Astrocyte (in vitro differentiated cells and primary cell): ENCODE results near the gene ISL1. TPM values are rescaled to one million over a fixed set of nuclear protein-coding genes. Genes with fewer than 3 reads are reported as not detected.

Experiments
- DNase-seq: peaks from one replicate; pipeline ENCODE4 v3.0.0-alpha.2; 2010; ENCODE audit warnings: low read depth
- FAIRE-seq: peaks from 2 replicates; lab custom pipeline; 2011; peaks lifted over from hg19 to GRCh38; lab: Jason Lieb, UNC
- H2AFZ ChIP-seq: 2 replicates; pipeline ENCODE4 v1.6.0; 2012; ENCODE audit warnings: low read depth, low read length, inconsistent platforms
- H3K27ac ChIP-seq: 2 replicates; pipeline ENCODE4 v1.5.1; 2011; ENCODE audit warnings: low read depth, low read length, inconsistent platforms
- H3K27me3 ChIP-seq: 2 replicates; pipeline ENCODE4 v1.6.0; 2011; ENCODE audit warnings: low read length, inconsistent platforms; ENCODE audit not compliant: insufficient read depth
- H3K36me3 ChIP-seq: 2 replicates; pipeline ENCODE4 v1.5.1; 2011; ENCODE audit warnings: low read length, inconsistent platforms; ENCODE audit not compliant: insufficient read depth
- H3K4me1 ChIP-seq: 2 replicates; pipeline ENCODE4 v1.5.1; 2011; ENCODE audit warnings: low read length, inconsistent platforms; ENCODE audit not compliant: insufficient read depth
- H3K4me2 ChIP-seq: 2 replicates; pipeline ENCODE4 v1.6.0; 2012; ENCODE audit warnings: low read length, inconsistent platforms
- H3K4me3 ChIP-seq: 2 replicates; pipeline ENCODE4 v1.5.1; 2011; ENCODE audit warnings: low read depth, mild to moderate bottlenecking, low read length, inconsistent platforms; ENCODE audit not compliant: insufficient read depth
- H3K79me2 ChIP-seq: 2 replicates; pipeline ENCODE4 v1.6.0; 2012; ENCODE audit warnings: mild to moderate bottlenecking, low read length, inconsistent platforms; ENCODE audit not compliant: insufficient read depth
- H3K9ac ChIP-seq: 2 replicates; pipeline ENCODE4 v1.6.0; 2012; ENCODE audit warnings: mild to moderate bottlenecking, low read length, inconsistent platforms
- H3K9me3 ChIP-seq: 2 replicates; pipeline ENCODE4 v1.5.1; 2012; ENCODE audit warnings: low read depth, mild to moderate bottlenecking, low read length, inconsistent platforms; ENCODE audit not compliant: insufficient read depth
- H4K20me1 ChIP-seq: 2 replicates; pipeline ENCODE4 v1.6.0; 2012; ENCODE audit warnings: low read length, inconsistent platforms; ENCODE audit not compliant: insufficient read depth
- H3K27ac Mint-ChIP-seq: one replicate; pipeline ENCODE4 v1.8.0; 2021; ENCODE audit warnings: mild to moderate bottlenecking, mixed read lengths; ENCODE audit not compliant: unreplicated experiment
- H3K27me3 Mint-ChIP-seq: one replicate; pipeline ENCODE4 v1.8.0; 2021; ENCODE audit warnings: low read depth, mixed read lengths; ENCODE audit not compliant: unreplicated experiment
- H3K36me3 Mint-ChIP-seq: one replicate; pipeline ENCODE4 v1.8.0; 2021; ENCODE audit warnings: low read depth, mixed read lengths; ENCODE audit not compliant: unreplicated experiment
- H3K4me1 Mint-ChIP-seq: one replicate; pipeline ENCODE4 v1.8.0; 2021; ENCODE audit warnings: low read depth, mixed read lengths; ENCODE audit not compliant: unreplicated experiment
- H3K4me3 Mint-ChIP-seq: one replicate; pipeline ENCODE4 v1.8.0; 2021; ENCODE audit warnings: mild to moderate bottlenecking, moderate library complexity, mixed read lengths; ENCODE audit not compliant: unreplicated experiment
- H3K9me3 Mint-ChIP-seq: one replicate; pipeline ENCODE4 v1.8.0; 2021; ENCODE audit warnings: mild to moderate bottlenecking, mixed read lengths; ENCODE audit not compliant: unreplicated experiment
- EZH2 ChIP-seq: IDR thresholded peaks from 2 replicates; pipeline ENCODE4 v1.6.1; 2012; ENCODE audit warnings: mild to moderate bottlenecking, low read length, inconsistent platforms; ENCODE audit not compliant: insufficient read depth
- total RNA-seq: library from RNA; stranded (reverse); gene quantifications from 2 replicates; pipeline ENCODE4 v1.2.1, GENCODE V29; 2021
- TF ChIP-seq, protein P1 (sequence below): IDR thresholded peaks from 2 replicates; pipeline ENCODE4 v1.5.1; 2011; ENCODE audit warnings: low read depth, mild to moderate bottlenecking, inconsistent platforms, low read length, moderate library complexity; ENCODE audit not compliant: insufficient read depth

The ISL1 gene
- total RNA-seq, 1 donor from 2014 or later = 5.4 TPM

DNA sequence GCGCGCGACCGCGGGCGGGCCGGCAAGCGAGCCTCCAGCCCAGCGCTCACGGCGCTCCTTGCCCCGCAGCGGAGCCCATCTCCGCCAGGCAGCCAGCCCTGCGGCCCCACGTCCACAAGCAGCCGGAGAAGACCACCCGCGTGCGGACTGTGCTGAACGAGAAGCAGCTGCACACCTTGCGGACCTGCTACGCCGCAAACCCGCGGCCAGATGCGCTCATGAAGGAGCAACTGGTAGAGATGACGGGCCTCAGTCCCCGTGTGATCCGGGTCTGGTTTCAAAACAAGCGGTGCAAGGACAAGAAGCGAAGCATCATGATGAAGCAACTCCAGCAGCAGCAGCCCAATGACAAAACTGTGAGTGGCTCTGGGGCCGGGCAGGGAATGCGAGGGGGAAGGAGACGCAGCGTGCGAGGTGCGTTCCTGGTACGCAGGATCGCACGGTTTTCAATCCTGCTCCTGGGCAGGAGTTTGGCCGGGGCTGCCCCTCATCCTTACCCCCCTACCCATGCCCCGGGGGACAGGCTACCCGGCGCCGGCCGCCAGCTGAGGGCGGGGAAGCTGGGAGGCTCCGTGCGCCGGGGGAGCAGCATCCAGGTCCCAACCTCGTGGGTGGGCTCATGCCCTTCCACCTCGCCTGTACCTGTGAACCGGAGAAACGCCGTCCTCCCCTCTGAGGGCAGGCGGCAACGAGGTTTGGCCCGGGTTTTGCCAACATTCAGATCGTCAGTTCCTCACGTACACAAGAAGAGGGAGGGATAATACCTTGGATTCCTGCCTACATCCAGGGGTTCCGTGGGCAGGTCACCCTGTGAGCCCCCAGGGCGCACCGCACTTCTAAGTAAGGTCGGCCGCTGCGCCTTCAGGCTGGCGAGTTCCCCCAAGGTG, 6.6 kb downstream of the ISL1 start:
- no peaks in the 10 kb centered on the region for H3K79me2 ChIP-seq
- Mint-ChIP-seq H3K4me1 (no peaks in the 10 kb centered on the region), H3K4me3 (peak overlapping the region; percentile 76), H3K9me3 (peaks cover 4% of the 10 kb centered on the region), H3K27ac (no peak overlapping the region), H3K27me3 (peaks cover 92% of the 10 kb centered on the region), H3K36me3 (no peaks in the 10 kb centered on the region)
- no peaks in the 10 kb centered on the region for H4K20me1 ChIP-seq
- H3K36me3 ChIP-seq = no peaks in the 10 kb centered on the region
- DNase-seq (no peak), FAIRE-seq (no peak)
- TF ChIP-seq EZH2 = peak; percentile 72
- TF ChIP-seq, protein P1, sequence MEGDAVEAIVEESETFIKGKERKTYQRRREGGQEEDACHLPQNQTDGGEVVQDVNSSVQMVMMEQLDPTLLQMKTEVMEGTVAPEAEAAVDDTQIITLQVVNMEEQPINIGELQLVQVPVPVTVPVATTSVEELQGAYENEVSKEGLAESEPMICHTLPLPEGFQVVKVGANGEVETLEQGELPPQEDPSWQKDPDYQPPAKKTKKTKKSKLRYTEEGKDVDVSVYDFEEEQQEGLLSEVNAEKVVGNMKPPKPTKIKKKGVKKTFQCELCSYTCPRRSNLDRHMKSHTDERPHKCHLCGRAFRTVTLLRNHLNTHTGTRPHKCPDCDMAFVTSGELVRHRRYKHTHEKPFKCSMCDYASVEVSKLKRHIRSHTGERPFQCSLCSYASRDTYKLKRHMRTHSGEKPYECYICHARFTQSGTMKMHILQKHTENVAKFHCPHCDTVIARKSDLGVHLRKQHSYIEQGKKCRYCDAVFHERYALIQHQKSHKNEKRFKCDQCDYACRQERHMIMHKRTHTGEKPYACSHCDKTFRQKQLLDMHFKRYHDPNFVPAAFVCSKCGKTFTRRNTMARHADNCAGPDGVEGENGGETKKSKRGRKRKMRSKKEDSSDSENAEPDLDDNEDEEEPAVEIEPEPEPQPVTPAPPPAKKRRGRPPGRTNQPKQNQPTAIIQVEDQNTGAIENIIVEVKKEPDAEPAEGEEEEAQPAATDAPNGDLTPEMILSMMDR = no peak
- no peak overlapping the region for H3K4me3 ChIP-seq
- no peak overlapping the region for H3K9ac ChIP-seq
- no peaks in the 10 kb centered on the region for H3K9me3 ChIP-seq
- peak overlapping the region; percentile 10 for H2AFZ ChIP-seq
- H3K4me1 ChIP-seq = no peaks in the 10 kb centered on the region
- H3K4me2 ChIP-seq = peak overlapping the region; percentile 71
- peaks cover 79% of the 10 kb centered on the region for H3K27me3 ChIP-seq
- H3K27ac ChIP-seq = no peak overlapping the region

GRCh38 chr5:51391175-51391574, 7.9 kb downstream of the ISL1 start:
- no peak overlapping the region for H3K27ac Mint-ChIP-seq
- Histone ChIP-seq H3K4me2 (no peak overlapping the region), H3K9ac (no peak overlapping the region), H3K36me3 (no peaks in the 10 kb centered on the region), H3K9me3 (no peaks in the 10 kb centered on the region), H3K79me2 (no peaks in the 10 kb centered on the region), H4K20me1 (no peaks in the 10 kb centered on the region), H3K4me3 (no peak overlapping the region), H3K27ac (no peak overlapping the region), H3K4me1 (no peaks in the 10 kb centered on the region), H2AFZ (no peak overlapping the region), H3K27me3 (peaks cover 77% of the 10 kb centered on the region)
- H3K4me3 Mint-ChIP-seq = no peak overlapping the region
- no peaks in the 10 kb centered on the region for H3K4me1 Mint-ChIP-seq
- DNase-seq = no peak
- no peaks in the 10 kb centered on the region for H3K36me3 Mint-ChIP-seq
- peaks cover 92% of the 10 kb centered on the region for H3K27me3 Mint-ChIP-seq
- TF ChIP-seq, protein P1 = no peak
- no peak for TF ChIP-seq EZH2
- peaks cover 4% of the 10 kb centered on the region for H3K9me3 Mint-ChIP-seq
- FAIRE-seq = no peak
